Subcutaneous abdominal adipose tissue (tissue), 5 donors: Measurements from ENCODE around the gene FAAH.
A peak's percentile ranks its signal among the peaks of the same experiment; 100 is the strongest.

Experiments used
- H3K27ac ChIP-seq: one replicate; pipeline ENCODE4 v1.7.0; 2013; ENCODE audit warnings: low read depth, mild to moderate bottlenecking, inconsistent platforms, low read length, moderate library complexity
- H3K27me3 ChIP-seq, 5 donors: one replicate each; pipeline ENCODE4 v1.7.0; 2013; ENCODE audit warnings: low read length in 5 of 5, inconsistent platforms in 1 of 5; ENCODE audit not compliant: control insufficient read depth in 5 of 5, insufficient read depth in 4 of 5
- H3K36me3 ChIP-seq, 5 donors: one replicate each; pipeline ENCODE4 v1.7.0; 2013; ENCODE audit warnings: low read length in 5 of 5; ENCODE audit not compliant: control insufficient read depth in 5 of 5, insufficient read depth in 5 of 5
- H3K4me1 ChIP-seq, 5 donors: one replicate each; pipeline ENCODE4 v1.7.0; 2013; ENCODE audit warnings: low read length in 5 of 5, mild to moderate bottlenecking in 3 of 5, moderate library complexity in 1 of 5; ENCODE audit not compliant: control insufficient read depth in 5 of 5, insufficient read depth in 5 of 5
- H3K4me3 ChIP-seq, 5 donors: one replicate each; pipeline ENCODE4 v1.7.0; 2013; ENCODE audit warnings: low read length in 5 of 5, low read depth in 1 of 5
- H3K9ac ChIP-seq, 5 donors: one replicate each; pipeline ENCODE4 v1.7.0; 2013; ENCODE audit warnings: low read length in 5 of 5, mild to moderate bottlenecking in 4 of 5, moderate library complexity in 3 of 5
- H3K9me3 ChIP-seq, 5 donors: one replicate each; pipeline ENCODE4 v1.7.0; 2013; ENCODE audit warnings: low read length in 5 of 5; ENCODE audit not compliant: control insufficient read depth in 5 of 5
- donor health status: healthy.
- donor health status: healthy.
- donor health status: healthy.
- donor health status: healthy.
- donor health status: healthy.

The FAAH gene

DNA sequence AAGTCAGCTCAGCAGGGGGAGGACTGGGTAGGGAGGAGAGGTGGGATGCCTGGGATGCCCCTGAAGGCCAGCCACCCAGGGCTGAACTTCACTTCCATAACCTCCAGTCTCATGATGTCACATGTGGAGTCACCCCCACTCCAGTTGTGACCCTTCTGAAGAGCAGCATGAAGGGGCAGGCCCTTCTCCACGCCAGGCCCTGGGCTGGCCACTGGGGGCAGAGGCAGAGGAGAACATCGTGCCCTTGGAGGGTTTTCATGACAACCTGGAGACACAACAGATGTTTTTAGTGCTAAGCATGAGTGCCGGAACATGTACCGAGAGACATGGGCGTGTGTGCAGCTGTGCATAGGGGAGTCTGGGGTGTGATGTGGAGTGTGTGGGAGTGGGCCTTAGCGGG, 37.6 kb downstream of the FAAH start:
- Histone ChIP-seq H3K27me3 (peaks cover 0 to 7% (median 0%) of the 10 kb centered on the region in 5 donors), H3K4me1 (no peaks in the 10 kb centered on the region), H3K9ac (no peak overlapping the region), H3K9me3 (no peaks in the 10 kb centered on the region), H3K4me3 (no peak overlapping the region), H3K27ac (no peak overlapping the region), H3K36me3 (no peaks in the 10 kb centered on the region)

DNA sequence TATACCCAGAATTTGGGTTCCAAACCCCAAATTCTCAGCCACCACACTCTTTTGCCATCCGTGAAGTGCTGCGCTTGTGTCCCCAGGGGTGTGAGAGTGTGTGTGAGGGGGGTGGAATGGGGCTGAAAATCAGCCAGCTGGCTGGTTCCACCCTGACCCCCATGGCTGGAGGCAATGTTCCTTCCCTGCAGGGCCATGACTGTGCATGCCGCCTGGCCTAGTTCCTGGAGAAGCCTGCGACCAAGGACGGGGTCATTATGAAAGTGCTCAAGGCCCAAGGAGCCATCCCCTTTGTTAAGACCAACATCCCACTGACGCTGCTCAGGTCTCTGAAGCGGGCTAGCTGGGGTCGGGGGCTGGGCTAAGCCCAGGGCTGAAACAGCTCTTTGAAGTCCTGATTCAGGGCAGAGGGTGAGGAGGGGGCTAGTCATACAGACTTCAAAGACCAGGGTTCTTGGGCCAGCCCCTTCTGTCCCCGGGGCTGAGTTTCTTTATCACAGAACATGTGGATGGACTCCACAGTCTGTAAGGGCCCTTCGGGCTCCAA, 38.7 kb downstream of the FAAH start:
- Histone ChIP-seq H3K36me3 (no peaks in the 10 kb centered on the region), H3K4me1 (no peaks in the 10 kb centered on the region), H3K9me3 (no peaks in the 10 kb centered on the region), H3K4me3 (no peak overlapping the region), H3K27me3 (peaks cover 0 to 7% (median 3%) of the 10 kb centered on the region in 5 donors), H3K27ac (no peak overlapping the region), H3K9ac (no peak overlapping the region)

DNA sequence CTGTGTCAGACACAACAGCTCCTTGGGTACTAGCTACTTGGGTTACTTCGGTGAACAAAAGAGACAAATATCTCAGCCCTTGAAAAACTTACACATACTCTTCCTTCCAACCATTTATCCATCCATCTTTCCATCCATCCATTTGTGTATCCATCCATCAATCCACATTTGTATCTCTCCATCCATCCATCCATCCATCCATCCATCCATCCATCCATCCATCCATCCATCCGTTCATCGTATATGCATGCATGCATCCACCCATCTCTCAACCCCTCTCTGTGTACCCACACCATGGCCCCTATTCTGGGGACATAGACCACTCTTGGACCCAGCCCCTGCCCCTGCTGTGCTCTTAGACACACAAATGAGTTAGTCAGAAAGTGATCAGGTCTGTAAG, 40.2 kb downstream of the FAAH start:
- Histone ChIP-seq H3K4me3 (no peak overlapping the region), H3K9me3 (no peaks in the 10 kb centered on the region), H3K27ac (no peak overlapping the region), H3K4me1 (no peaks in the 10 kb centered on the region), H3K27me3 (peaks cover 0 to 3% (median 2%) of the 10 kb centered on the region in 5 donors), H3K36me3 (no peaks in the 10 kb centered on the region), H3K9ac (no peak overlapping the region)

DNA sequence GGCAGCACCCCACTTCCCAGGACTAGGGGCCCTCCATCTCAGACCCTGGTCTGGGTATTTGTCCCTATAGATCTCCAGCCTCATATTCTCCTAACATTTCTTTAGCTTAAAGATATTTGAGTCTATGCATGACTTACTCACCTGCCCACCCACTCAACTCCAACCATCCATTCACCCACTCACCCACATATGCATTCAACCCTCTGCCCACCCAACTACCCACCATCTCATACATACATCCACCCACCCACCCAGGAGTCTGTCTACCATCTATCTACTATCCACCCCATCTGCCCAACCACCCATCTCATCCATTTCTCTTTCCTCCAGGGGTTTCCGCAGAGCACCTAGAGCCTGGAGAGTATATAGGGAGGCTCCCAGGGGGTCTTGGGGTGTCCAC, 42.7 kb downstream of the FAAH start:
- Histone ChIP-seq H3K27me3 (peaks cover 0 to 3% (median 0%) of the 10 kb centered on the region in 5 donors), H3K36me3 (no peaks in the 10 kb centered on the region), H3K4me3 (no peak overlapping the region), H3K27ac (no peak overlapping the region), H3K4me1 (no peaks in the 10 kb centered on the region), H3K9me3 (no peaks in the 10 kb centered on the region), H3K9ac (no peak overlapping the region)

DNA sequence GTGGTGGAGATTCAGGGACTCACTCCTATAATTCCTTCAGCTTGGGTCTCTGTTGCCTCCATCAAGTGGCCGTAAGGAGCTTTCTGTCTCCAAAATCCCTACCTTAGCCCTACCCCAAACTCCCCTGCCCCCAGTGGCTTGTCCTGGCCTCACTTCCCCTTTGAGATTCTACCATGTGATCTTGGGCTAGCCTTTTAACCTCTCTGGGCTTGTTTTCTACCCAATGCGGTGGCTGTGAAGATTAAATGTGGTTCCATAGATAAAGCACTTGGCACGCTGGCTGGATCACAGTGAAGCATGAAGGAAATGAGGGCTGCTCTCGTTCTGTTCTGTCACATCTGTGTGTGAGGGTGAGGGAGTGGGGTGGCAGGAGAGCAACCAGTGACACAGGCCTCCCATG, 43.6 kb downstream of the FAAH start:
- no peaks in the 10 kb centered on the region for H3K36me3 ChIP-seq
- H3K4me1 ChIP-seq: peaks cover 0 to 8% (median 5%) of the 10 kb centered on the region in 5 donors
- no peak overlapping the region for H3K9ac ChIP-seq
- H3K4me3 ChIP-seq: no peak overlapping the region
- no peak overlapping the region for H3K27ac ChIP-seq
- H3K9me3 ChIP-seq: no peaks in the 10 kb centered on the region
- peaks cover 0 to 3% (median 0%) of the 10 kb centered on the region in 5 donors for H3K27me3 ChIP-seq

DNA sequence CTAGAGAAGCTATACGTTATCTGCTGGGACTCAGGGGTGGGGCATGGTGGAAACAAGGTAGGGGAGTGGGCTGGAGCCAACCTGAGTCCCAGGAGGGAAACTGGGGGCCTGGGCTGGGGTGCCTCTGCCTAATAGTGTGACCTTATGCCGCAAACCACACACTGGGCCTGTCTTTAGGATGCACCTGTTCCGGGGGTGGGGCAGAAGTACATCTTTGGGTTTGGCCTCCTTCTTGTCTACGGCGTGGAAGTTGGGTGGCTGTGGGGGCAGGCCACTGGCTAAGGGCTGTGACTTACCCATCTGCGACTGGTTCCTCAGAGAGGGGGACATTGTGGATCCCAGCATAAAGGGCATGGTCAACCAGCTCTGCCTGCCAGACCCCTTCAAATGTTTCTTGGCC, 44.2 kb downstream of the FAAH start:
- Histone ChIP-seq H3K36me3 (no peaks in the 10 kb centered on the region), H3K9ac (no peak overlapping the region), H3K4me1 (peaks cover 0 to 11% (median 9%) of the 10 kb centered on the region in 5 donors), H3K9me3 (no peaks in the 10 kb centered on the region), H3K4me3 (no peak overlapping the region), H3K27ac (no peak overlapping the region), H3K27me3 (peaks cover 0 to 3% (median 0%) of the 10 kb centered on the region in 5 donors)

DNA sequence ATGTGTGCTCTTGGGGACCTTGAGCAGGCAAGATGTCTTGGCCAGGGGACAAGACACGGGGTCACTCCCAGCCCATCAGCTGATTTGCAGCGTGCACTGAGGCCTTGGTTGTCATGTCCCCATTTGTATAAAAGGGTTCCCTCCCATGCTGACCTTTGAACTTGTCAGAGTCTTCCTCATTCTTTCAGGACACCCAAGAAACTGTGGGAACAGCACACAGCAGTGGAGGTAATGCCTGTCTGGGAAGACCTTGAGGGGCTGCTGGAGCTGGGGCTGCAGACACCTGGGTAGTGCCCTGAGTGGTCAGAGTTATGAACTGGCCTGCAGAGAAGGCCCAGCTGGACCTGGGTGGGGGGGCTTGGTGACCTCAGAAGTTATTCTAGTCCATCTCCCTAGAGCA, 46.4 kb downstream of the FAAH start:
- H3K4me3 ChIP-seq: no peak overlapping the region
- H3K27me3 ChIP-seq: peaks cover 0 to 3% (median 0%) of the 10 kb centered on the region in 5 donors
- H3K9ac ChIP-seq: no peak overlapping the region
- H3K9me3 ChIP-seq: no peaks in the 10 kb centered on the region
- peaks cover 0 to 11% (median 9%) of the 10 kb centered on the region in 5 donors for H3K4me1 ChIP-seq
- no peaks in the 10 kb centered on the region for H3K36me3 ChIP-seq
- H3K27ac ChIP-seq: no peak overlapping the region

DNA sequence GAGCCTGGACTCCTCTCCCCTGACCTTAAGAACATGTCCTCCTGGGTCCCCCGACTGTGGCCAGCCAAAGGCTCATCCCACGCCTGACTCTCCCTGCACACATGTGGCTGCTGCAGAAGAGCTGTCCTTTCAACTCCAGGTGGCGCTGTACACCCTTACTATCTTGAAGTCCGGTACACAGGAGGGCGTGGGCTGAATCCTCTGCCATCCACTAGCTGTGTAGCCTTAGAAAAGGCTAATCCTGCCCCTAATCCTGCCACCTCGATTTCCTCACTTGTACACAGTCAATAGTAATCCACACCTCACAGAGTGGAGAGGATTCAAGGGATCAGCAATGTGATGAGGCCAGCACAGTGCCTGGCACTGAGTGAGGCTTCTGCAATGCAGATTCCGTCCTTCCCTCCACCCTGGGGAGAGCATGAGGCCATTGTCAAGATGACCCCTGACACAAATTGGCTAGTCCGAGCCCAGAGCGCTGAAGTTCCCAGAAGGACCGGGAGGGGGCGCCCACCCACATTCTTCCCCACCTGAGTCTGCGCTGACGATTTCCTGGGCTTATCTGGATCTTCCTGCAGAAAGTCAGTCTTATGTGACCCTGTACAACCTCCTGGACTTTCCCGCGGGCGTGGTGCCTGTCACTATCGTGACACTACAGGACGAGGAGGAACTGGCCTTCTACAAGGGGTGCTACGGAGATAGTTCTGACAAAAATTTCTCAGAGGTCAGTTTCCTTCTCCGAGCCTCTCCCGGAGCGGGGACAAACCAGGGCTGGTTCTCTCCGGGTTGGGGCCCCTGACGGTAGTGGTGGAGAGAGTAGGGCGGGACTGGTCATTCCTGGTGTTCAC, 48.4 kb downstream of the FAAH start:
- H3K27me3 ChIP-seq: peaks cover 0 to 11% (median 8%) of the 10 kb centered on the region in 5 donors
- no peaks in the 10 kb centered on the region for H3K36me3 ChIP-seq
- H3K9me3 ChIP-seq: no peaks in the 10 kb centered on the region
- peak overlapping the region; percentile 59 to 72 (median 60) for H3K4me3 ChIP-seq
- no peak overlapping the region for H3K27ac ChIP-seq
- H3K4me1 ChIP-seq: peaks cover 0 to 15% (median 11%) of the 10 kb centered on the region in 5 donors
- peak overlapping the region in 3 of 5 donors; percentile 2 to 68 (median 49) for H3K9ac ChIP-seq

DNA sequence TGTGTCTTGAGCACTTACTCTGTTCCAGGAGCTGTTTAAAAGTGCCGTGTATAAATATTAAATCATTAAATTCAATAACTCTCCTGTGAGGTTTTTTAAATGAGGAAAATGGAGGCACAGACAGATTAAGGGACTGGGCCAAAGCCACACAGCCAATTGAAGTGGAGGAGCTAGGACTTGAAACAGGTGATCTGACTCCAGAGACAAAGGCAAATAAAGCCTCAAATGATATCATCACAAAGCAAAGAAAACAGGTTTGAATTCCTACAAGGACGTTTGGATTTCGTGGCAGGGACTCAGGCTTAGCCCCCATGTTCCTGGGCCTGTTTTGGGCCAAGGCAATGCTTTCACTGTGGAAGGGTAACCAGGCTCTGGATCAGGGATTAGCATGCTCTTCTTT, 50.3 kb downstream of the FAAH start:
- Histone ChIP-seq H3K4me3 (no peak overlapping the region), H3K9ac (no peak overlapping the region), H3K27me3 (peaks cover 10 to 27% (median 19%) of the 10 kb centered on the region in 5 donors), H3K4me1 (peaks cover 0 to 28% (median 25%) of the 10 kb centered on the region in 5 donors), H3K9me3 (no peaks in the 10 kb centered on the region), H3K27ac (no peak overlapping the region), H3K36me3 (no peaks in the 10 kb centered on the region)

DNA sequence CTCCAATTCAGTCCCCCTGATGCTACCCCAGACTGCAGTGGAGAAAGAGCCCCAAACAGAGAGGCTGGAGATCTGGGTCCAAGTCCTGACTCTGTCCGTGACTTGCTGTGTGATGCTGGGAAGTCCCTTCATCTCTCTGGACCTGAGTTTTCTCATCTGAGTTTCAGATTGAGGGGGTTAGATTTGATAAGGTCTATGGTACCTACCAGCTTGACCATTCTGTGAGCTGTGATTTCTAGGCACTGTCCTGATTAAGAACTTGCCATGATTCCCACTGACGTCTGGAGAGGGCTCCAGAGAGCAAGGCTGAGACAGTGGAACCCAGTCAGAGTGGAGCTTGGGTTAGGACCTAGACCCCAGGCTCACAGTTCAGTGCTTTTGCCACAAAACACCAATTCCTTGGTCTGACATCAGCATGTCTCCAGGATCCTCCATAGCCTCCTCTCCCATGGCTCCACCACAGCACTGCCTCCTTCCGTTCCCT, 51.7 kb downstream of the FAAH start:
- H3K27ac ChIP-seq: no peak overlapping the region
- H3K4me1 ChIP-seq: peaks cover 0 to 28% (median 25%) of the 10 kb centered on the region in 5 donors
- H3K36me3 ChIP-seq: no peaks in the 10 kb centered on the region
- H3K27me3 ChIP-seq: peaks cover 10 to 39% (median 24%) of the 10 kb centered on the region in 5 donors
- no peaks in the 10 kb centered on the region for H3K9me3 ChIP-seq
- no peak overlapping the region for H3K4me3 ChIP-seq
- no peak overlapping the region for H3K9ac ChIP-seq
